Left renal pelvis (tissue), 4 donors: ENCODE measurements around the gene ARSD. TPM values are rescaled to one million over a fixed set of nuclear protein-coding genes. Genes with fewer than 3 reads are reported as not detected.
"Not testable (repeated sequence)": the region's sequence is repeated elsewhere in the genome, so short reads cannot be mapped to it uniquely, and the experiment has no call there.

Experiments used
- DNase-seq, 4 donors: peaks; one replicate each; pipeline ENCODE4 v3.0.0-alpha.2; 2013; ENCODE audit warnings: low read depth in 4 of 4, low spot score in 3 of 4
- polyA plus RNA-seq, 4 donors: library from polyadenylated mRNA; unstranded; fragments of 120-200 nt; gene quantifications; one replicate each; pipeline ENCODE4 v1.2.1, GENCODE V29; 2013; ENCODE audit not compliant: insufficient read length in 4 of 4

ARSD gene
- polyA plus RNA-seq, 4 donors = 11.7 to 58.7 (median 51.8) TPM

- DNase-seq = peak in 1 of 4 donors; percentile 42
Observed at GRCh38 chrX:2897690-2898623, 31.2 kb downstream of the ARSD start.

GRCh38 chrX:2897311-2897689 is 31.8 kb downstream of the ARSD start:
- no peak for DNase-seq

GRCh38 chrX:2894885-2895292 is 34.2 kb downstream of the ARSD start:
- no peak for DNase-seq

DNA sequence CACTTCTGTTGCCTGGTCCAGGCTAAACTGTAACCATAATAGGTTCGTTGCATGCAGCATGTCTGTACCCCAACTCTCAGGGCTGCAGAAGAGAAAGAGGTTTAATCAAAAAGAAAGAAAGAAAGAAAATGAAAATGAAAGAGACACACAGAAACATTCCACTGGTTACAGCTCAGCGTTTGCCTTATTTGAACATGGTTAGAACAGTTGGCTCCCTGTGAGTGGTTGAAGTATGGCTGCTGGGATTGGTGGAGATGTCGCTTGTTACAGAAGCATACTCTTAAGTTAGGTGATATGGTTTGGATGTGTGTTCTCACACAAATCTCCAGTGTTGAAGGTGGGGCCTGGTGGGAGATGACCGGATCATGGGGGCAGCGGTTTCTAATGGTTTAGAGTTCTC is 36.3 kb downstream of the ARSD start:
- DNase-seq = no peak

DNA sequence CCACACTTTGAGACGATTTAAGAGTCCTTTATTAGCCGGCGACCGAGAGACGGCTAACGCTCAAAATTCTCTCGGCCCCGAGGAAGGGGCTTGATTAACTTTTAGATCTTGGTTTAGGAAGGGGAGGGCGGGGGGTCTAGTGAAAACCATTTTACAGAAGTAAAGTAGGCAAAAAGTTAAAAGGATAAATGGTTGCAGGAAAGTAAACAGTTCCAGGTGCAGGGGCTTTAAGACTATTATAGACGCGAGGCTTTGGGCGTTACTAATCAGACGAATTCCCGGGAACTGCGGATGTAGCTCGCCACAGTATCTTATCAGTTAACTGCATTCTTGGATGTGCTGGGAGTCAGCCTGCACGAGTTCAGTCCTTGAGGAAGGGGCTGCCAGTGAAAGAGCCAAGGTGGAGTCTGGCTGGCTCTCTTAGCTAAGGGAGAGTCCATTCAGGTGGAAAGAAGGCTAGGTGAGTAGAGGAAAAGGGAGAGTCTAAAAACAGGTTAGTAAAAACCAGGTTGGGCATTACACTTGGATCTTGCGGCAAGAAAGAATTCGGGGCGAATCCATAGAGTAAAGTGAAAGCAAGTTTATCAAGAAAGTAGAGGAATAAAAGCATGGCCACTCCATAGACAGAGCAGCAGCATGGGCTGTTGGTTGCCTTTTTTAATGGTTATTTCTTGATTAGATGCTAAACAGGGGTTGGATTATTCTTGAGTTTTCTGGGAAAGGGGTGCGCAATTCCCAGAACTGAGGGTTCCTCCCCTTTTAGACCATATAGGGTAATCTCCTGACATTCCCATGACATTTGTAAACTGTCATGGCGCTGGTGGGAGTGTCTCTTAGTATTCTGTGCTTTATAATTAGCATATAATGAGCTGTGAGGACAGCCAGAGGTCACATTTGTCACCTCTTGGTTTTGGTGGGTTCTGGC is 38.3 kb downstream of the ARSD start:
- DNase-seq = not testable (repeated sequence)

- DNase-seq = not testable (repeated sequence)
Observed at GRCh38 chrX:2889706-2890490, 39.2 kb downstream of the ARSD start.

DNA sequence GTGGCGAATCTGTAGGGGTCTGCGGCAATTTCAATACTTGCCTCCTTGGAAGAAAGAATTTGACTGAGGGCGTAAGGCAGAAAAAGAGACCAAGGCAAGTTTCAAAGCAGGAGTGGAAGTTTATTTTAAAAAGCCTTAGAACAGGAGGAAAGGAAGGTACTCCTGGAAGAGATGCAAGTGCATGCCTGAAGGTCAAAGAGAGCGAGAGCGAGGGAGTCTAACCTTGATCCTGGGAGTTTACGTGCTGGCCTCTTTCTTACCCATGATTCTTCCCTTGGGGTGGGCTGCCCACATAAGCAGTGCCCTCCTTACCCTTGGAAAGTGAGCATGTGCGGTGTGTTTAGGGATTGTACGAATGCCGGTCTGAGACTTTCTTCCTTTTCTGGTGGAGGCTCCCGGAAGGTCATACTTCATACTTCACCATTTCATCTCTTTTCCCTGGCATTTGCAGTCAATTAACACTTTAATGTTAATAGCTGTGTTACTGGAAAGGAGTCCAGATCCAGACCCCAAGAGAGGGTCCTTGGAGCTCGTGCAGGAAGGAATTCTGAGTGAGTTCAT is 40.0 kb downstream of the ARSD start:
- DNase-seq = no peak

GRCh38 chrX:2888309-2888708 is 40.8 kb downstream of the ARSD start:
- no peak for DNase-seq

- DNase-seq = no peak
Observed at GRCh38 chrX:2883770-2884169, 45.4 kb downstream of the ARSD start.

GRCh38 chrX:2879670-2880069 is 49.5 kb downstream of the ARSD start:
- DNase-seq = no peak

DNA sequence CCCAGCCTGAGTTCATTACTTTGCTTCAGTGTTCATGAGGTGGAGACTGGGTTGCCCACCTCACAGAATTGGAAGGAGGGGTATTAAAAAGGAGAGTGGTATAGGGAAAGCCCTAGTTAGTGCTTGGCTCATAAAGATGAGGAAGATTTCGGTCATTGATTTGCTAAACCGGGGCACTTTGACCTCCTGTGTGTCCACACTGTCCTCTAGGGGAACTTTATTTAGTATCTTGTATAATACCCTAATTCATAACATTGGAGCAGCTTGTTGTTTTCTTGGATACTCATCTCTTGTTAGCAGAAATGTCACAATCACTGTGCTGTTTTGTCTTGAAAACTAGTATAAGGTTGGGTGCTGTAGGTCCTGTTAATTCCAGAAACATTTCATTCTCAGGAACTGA is 50.6 kb downstream of the ARSD start:
- DNase-seq = no peak

DNA sequence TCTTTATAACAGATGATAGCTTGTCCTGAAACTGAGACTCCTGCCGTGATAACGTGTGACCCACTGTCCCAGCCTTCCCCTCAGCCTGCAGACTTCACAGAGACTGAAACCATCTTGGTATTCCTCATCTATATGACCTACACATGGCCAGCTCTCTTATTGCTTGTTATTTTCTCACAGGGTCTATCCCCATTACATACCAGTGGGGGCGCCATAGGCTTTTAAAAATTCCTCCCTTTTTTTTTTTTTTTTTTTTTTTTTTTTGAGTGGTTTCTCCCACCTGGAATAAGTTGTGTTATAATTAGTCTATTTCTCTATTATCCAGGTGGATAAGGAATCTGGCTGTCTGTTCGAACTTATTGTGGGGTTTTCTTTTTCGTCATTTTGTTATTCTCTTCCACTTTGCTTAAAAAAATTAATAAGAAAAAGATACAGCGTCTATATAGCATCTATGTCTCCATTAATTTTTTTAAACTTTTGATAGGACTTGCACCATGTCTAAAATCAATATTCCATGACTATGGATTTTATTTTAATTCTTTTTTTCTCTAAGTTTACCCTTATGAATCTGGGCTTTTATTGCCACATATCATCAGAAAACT is 53.2 kb downstream of the ARSD start:
- DNase-seq = no peak

- no peak for DNase-seq
Observed at GRCh38 chrX:2875136-2875481, 54.0 kb downstream of the ARSD start.

- no peak for DNase-seq
Observed at GRCh38 chrX:2874222-2875135, 54.7 kb downstream of the ARSD start.

DNA sequence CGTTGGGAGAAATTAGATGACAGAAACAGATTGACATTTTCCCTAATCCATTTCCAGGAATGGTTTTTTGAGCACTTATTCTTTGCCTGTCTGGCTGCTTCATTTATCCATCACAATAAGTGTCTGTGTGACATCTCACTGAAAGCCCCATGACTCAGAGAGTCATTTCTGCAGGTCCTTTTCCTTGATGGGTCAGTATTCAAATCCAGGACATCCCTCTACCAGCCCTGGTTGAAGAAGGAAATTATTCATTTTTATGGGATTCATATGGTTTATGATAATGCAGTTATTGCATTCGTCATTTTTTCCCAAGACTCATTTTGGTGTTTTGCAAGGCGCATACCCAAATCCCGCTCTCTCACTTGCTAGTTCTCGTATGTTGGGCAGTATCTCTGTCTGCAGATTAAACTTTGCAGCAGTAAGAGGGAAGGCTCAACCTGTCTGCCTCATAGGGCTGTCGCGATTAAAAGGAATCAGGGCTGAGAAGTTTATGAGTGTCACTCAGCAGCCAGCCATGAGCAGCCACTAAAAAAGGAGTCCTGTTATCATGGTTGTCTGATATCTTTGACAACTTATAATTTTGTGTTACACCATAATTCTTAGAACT is 56.4 kb downstream of the ARSD start:
- DNase-seq = no peak

- DNase-seq = no peak
Observed at GRCh38 chrX:2871831-2872230, 57.3 kb downstream of the ARSD start.

- no peak for DNase-seq
Observed at GRCh38 chrX:2870650-2871049, 58.5 kb downstream of the ARSD start.

DNA sequence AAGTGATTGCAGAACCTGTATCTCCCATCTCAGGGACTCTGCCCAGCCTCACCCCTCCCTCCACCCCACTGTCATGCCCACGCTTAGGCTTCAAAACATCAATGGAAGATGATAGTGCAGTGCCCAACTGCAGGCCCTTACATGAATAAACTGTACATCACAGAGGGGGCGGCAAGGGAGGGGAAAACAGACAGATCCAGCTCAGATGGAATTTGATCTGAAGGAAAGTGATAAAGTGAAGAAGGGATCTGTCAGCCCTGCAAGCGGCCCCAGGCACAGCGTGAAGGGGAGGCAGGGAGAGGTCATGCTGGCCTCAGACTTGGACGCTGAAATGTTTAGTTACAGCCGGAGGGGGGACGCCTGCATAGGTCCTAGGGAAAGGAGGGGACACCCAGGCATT is 61.9 kb downstream of the ARSD start:
- no peak for DNase-seq

DNA sequence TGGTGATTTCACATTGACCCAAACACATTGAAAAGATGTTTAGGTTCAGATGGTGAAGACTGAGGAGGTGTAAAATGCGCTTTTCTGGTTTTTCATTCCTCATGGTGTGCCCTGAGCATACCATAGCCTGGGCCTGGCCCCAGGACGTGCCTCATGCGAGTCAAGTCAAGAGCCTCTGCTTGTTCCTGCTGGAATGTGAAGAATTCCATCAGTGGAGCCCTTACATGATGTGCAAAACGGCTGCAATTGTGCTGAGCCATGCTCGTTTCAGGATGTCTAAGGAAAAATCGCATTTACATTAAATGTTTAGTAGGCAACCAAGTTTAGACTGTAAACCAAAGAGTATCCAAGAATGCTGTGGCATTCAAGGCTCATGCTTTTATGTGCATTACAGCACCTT is 65.5 kb downstream of the ARSD start:
- no peak for DNase-seq
